Measurements from ENCODE around the gene CYP26A1.

Gene CYP26A1

DNA sequence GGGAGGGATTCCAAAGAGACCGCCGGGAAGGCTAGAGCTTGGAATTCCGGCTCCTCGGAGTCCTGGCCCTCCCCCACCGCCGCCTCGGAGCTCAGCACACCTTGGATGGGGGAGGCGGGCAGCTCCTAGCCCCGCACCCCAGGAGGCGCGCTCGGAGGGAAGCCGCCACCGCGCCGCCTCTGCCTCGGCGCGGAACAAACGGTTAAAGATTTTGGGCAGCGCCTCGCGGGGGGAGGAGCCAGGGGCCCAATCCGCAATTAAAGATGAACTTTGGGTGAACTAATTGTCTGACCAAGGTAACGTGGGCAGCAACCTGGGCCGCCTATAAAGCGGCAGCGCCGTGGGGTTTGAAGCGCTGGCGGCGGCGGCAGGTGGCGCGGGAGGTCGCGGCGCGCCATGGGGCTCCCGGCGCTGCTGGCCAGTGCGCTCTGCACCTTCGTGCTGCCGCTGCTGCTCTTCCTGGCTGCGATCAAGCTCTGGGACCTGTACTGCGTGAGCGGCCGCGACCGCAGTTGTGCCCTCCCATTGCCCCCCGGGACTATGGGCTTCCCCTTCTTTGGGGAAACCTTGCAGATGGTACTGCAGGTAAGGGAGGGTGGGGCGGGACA is at the start of gene CYP26A1:
CYP26A1 (plus strand) TSS at position 355 of the 608 bp plus-strand sequence; CDS start at position 397, 42 bp downstream.
- DNase-seq: no peak

GRCh38 chr10:93026072-93026471 is 47.6 kb upstream of the CYP26A1 start:
- DNase-seq: no peak

DNA sequence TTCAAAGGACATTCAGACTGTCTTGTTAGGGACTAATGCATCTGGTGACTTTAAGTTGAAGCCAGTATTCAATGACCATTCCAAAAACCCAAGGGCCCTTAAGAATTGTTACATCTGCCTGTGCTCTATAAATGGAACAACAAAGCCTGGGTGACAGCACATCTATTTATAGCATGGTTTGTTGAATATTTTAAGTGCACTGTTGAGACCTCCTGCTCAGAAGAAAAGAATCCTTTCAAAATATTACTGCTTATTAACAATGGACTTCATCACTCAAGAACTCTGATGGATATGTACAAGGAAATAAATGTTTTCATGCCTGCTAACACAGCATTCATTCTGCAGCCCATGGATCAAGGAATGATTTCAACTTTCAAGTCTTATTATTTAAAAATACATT is 46.2 kb upstream of the CYP26A1 start:
- no peak for DNase-seq

DNA sequence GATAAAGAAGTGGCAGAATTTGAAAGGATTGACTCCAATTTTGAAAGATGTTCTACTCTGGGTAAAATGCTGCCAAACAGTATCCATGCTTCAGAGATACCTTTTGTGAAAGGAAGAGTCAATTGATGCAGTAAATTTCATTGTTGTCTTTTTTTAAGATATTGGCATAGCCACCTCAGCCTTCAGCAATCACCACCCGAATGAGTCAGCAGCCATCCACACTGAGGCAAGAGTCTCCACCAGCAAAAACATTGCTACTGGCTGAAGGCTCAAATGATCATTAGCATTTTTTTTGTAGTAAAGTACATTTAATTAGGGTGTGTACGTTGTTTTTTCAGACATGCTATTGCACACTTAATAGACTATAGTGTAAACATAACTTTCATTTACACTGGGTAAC is 44.8 kb upstream of the CYP26A1 start:
- peak; percentile 33 for DNase-seq

DNA sequence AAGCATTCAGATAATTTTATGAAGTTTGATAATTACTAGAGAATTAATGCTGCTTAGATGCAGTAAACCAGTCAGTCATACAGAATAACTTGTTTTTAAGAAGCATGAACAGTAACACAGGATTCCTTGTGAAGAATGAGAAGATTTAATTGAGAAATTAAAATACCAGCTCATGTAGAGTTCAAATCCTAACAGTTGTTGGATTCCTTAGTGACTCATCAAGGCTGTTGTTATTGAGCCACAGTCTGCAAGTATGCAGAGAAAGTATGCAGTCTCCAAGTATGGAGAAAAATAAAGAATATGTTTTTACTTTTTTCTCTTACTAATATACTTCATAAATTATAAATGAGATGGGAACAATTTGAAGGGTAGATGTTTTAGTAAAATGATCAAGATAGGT is 43.3 kb upstream of the CYP26A1 start:
- DNase-seq: no peak

DNA sequence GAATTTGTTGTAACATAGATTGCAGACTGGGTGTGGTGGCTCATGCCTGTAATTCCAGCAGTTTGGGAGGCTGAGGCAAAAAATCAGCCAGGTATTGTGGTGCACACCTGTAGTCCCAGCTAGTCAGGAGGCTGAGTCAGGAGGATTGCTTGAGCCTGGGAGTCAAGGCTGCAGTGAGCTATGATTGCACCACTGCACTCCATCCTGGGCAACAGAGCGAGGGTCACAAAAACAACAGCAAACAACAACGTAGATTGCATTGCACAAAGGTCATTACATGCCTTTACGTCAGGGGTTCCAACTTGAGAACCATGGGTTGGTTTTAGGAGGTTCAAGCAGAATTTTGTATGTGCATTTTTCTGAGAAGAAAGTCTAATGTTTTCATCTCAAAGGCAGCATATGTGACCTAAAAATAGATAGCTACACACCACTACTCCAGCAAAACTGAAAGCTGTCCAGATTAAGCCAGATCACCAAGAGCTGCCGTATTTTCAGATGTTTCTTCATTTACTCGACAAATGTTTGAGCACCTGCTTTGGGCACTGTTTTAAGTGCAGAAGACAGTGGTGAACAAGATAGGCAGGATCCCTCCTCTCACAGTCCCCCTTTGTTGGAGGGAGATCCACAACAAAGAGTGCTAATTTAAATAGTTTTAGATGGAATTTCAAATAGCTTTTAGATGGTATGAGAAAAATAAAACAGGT is 41.4 kb upstream of the CYP26A1 start:
- no peak for DNase-seq

DNA sequence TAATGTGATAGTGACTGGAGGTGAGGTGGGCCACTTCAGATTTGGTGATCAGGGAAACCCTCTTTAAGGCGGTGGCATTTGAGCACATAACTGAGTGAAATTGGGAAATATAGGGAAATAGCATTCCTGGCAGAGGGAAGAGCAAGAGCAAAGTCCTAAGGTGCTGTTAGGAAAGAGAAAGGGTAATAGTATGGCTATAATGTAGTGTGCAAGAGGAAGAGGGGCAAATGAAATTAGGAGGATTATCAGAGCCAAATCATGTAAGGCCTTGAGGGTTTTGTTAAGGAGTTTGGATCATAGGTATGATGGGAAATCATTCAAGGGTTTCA is 40.9 kb upstream of the CYP26A1 start:
- DNase-seq: no peak

GRCh38 chr10:93034426-93034825 is 39.3 kb upstream of the CYP26A1 start:
- DNase-seq: no peak

GRCh38 chr10:93039110-93039509 is 34.6 kb upstream of the CYP26A1 start:
- DNase-seq: no peak

DNA sequence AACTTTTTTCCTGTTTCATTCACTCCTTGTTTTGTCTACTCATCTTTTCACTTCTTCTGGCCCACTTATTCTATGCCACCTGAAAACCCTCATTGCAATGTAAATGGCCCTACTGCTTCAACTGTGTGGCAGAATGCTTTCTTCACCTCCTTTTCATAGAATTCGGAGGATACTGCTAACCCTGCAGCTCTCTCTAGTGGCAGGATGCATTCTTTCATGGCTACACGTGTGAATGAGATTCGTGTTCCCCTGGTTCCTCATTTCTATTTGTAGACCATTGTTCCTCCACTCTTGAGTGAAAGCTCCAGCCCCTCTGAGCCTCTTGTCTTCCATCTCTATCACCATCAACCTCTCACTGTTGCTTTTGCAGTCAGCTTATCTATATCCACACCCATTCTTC is 34.0 kb upstream of the CYP26A1 start:
- DNase-seq: peak; percentile 77

GRCh38 chr10:93054486-93054885 is 19.2 kb upstream of the CYP26A1 start:
- DNase-seq: no peak

DNA sequence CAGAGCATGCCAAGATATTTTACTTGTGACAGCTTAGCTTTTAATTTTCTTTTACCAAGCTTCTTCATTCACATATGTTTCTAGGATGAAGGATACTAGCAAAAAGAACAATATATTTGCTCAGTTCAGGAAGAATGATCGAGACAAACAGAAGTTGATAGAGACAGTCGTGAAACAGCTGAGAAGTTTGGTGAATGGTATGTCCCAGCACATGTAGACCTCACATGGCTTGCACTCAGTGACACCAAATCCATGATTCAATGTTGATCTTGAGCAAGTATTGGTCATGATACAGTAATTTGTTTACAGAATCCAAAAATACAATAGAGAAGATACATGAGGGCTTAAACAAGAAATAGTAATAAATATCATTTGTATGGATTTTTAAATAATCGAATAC is 15.6 kb upstream of the CYP26A1 start:
- DNase-seq: no peak

DNA sequence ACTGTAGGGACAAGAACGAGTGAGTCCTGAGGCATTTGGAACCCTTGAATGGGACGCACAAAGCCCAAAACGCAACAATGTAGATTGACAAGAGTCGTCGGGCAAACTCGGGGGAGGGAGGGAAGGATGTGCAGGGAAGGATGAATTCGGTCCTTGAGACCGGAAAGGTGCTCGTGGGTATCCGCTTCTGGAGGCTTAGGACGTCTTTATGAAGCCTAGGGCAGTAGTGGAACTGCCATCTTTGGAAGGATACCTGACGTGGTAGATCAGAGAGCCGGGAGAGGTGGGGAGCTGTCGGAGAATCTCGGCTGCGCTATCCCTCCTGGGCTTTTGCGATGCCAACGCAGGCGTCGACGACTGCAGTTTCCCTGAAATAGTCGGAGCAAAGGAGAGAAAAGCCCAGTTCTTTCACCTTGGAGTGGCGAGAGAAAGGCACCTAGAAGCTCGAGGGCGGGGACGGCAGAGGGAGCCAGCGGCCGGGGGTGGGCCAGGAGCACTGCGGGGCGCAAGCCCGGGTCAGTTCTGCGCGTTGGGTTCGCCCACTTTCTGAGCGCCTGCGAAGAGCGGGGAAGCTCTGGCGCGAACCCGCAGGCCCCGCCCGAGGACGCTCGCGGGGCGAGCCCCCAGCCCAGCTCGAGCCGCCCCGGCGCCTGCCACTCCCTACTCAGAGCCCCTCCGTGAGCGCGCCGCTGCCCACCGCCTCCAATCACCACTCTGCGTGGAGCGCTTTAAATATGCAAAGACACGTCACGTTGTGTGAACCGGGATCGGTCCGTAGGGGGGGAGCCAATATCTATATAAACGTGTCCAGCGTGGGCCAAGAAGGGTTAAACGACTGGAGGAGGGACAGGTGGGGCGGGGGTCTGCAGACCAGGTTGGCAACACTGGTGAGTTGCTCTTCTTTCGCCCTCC is 13.5 kb upstream of the CYP26A1 start, which contains the start of gene CYP26C1:
CYP26C1 (plus strand) TSS at position 824 of the 912 bp plus-strand sequence. CDS start 466 bp downstream, outside the sequence.
- no peak for DNase-seq

- no peak for DNase-seq
Measured at GRCh38 chr10:93060887-93061593, 12.7 kb upstream of the CYP26A1 start.

GRCh38 chr10:93061594-93062513 is 11.8 kb upstream of the CYP26A1 start:
- peak; percentile 63 for DNase-seq

- peak; percentile 83 for DNase-seq
Measured at GRCh38 chr10:93062514-93063143, 11.1 kb upstream of the CYP26A1 start.

- DNase-seq: no peak
Measured at GRCh38 chr10:93063144-93063976, 10.3 kb upstream of the CYP26A1 start.

DNA sequence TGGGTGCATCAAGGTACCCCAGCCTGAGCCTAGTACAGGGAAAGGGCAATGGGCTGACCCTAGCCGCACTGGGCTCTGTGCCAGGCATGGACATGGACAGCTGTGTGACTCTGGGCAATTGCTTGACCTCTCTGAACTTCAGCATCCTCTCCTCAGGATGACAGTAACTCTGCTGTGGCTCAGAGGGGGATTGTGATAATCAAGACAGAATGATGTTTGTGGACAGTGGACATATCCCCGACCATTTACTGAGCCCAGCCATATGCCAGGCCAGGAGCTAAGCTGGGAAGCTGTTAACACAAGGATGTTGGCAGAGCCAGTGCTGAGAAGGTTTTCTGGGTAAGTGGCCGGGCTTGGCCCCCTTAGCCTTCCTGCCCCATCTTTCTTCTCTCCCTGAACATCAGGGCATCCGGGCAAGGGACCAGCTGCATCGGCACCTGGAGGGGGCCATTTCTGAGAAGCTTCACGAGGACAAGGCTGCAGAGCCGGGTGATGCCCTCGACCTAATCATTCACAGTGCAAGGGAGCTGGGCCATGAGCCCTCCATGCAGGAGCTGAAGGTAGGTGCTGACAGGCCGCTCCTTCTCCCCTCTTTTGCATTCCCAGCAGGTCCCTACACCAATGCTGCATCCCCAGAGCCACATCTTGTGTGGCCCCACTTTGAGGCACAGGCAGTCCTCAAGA is 9.6 kb upstream of the CYP26A1 start:
- DNase-seq: no peak

DNA sequence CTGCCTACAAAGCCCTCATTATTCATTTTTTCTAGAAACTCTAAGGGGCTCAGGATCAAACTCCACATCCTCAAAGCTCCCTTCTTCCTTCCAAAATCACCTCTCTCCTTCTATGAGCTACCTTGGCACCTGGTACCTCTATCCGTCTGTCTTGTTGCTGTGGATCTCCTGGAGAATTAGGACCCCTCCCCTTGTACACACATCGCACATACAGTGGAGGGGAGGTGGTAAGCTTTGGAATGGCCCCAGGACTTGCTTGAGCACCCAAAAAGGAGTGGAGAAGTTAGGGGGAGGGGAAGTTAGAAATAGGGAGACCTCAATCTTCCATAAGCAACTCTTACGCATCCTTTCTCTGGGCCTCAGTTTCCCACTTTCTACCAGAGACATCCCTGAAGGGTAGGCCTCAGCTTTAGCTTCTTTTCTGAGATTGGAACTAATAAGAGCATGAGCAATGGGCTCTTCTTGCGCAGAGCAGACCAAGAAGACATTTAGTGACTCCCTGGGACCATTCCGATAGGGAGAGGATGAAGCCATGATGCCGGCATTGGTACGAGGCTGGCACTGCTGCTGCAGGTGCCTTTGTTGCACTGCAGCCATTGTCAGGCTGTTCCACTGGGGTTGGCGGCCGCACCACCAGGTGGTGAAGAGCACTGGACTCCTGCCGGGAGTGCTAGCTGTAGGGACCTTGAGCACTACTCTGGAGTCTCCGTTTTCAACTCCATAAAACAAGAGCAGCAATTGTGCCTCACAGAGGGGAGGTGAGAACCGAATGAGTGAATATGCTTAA is 8.6 kb upstream of the CYP26A1 start:
- no peak for DNase-seq

Data from hematopoietic multipotent progenitor cell treated with erythropoietin and hydrocortisone succinate and interleukin-3 and kit ligand, for 6 days (in vitro differentiated cells).